Lung (tissue), 12 donors: ENCODE measurements around the gene DOK7. TPM values are rescaled to one million over a fixed set of nuclear protein-coding genes. Genes with fewer than 3 reads are reported as not detected.

Experiments used
- ATAC-seq: fragments of 200-7000 bp; cut with Tn5 transposase; one replicate; pipeline ENCODE4 v1.9.1; 2020; ENCODE audit warnings: moderate number of reproducible peaks; ENCODE audit not compliant: insufficient read depth, low FRiP score
- DNase-seq, 3 donors: peaks; one replicate each; pipeline ENCODE4 v3.0.0-alpha.2; 2013 to 2017
- H3K27ac ChIP-seq, 2 donors: one replicate each; pipeline ENCODE4 v1.5.1; 2013; ENCODE audit warnings: mild to moderate bottlenecking in 2 of 2, moderate library complexity in 2 of 2, control low read depth in 1 of 2, inconsistent platforms in 1 of 2, low read depth in 1 of 2, low read length in 1 of 2
- H3K27me3 ChIP-seq, 3 donors: one replicate each; pipeline ENCODE4 v1.5.1; 2013; ENCODE audit warnings: low read length in 2 of 3; ENCODE audit not compliant: control insufficient read depth in 3 of 3, insufficient read depth in 3 of 3
- H3K36me3 ChIP-seq, 4 donors: one replicate each; pipeline ENCODE4 v1.5.1; 2013; ENCODE audit warnings: low read length in 4 of 4, mild to moderate bottlenecking in 1 of 4, moderate library complexity in 1 of 4; ENCODE audit not compliant: control insufficient read depth in 4 of 4, insufficient read depth in 4 of 4
- H3K4me1 ChIP-seq, 5 donors: one replicate each; pipeline ENCODE4 v1.5.1; 2013; ENCODE audit warnings: low read length in 5 of 5, mild to moderate bottlenecking in 2 of 5, moderate library complexity in 1 of 5; ENCODE audit not compliant: control insufficient read depth in 5 of 5, insufficient read depth in 5 of 5
- H3K4me3 ChIP-seq: one replicate; pipeline ENCODE4 v1.5.1; 2013; ENCODE audit warnings: mild to moderate bottlenecking, control low read depth, moderate library complexity
- H3K9ac ChIP-seq, 2 donors: one replicate each; pipeline ENCODE4 v1.5.1; 2013; ENCODE audit warnings: low read length in 2 of 2, control low read depth in 1 of 2; ENCODE audit not compliant: insufficient read depth in 1 of 2
- H3K9me3 ChIP-seq, 4 donors: one replicate each; pipeline ENCODE4 v1.5.1; 2013; ENCODE audit warnings: low read length in 3 of 4, mild to moderate bottlenecking in 1 of 4, moderate library complexity in 1 of 4; ENCODE audit not compliant: control insufficient read depth in 4 of 4, insufficient read depth in 3 of 4
- WGBS, 2 donors: extraction: QIAGEN DNeasy Blood & Tissue Kit; methylation state at CpG; one replicate each; pipeline ENCODE4 v1.1.7; 2013; 5-methylcytosine and 5-hydroxymethylcytosine counted together
- polyA plus RNA-seq, 2 donors: library from polyadenylated mRNA; stranded (reverse); fragments of 200-250 nt; gene quantifications; one replicate each; pipeline ENCODE4 v1.2.1, GENCODE V29; 2013
- total RNA-seq, 2 donors: library from RNA; depleted of rRNA in 1 of 2; stranded (reverse); fragments of >200 nt in 1 of 2; gene quantifications; one replicate each; pipeline ENCODE4 v1.2.1, GENCODE V29; 2014 to 2021
- TF ChIP-seq, protein P1 (sequence below): IDR thresholded peaks from 2 replicates; pipeline ENCODE4 v1.5.1; 2012; ENCODE audit warnings: mild to moderate bottlenecking; ENCODE audit errors: control extremely low read depth, extremely low read depth
- donor health status: control.
- donor health status: control.
- donor health status: Bipolar disorder and iron deficiency.
- donor health status: healthy.
- donor health status: DM: yes; HTN: yes; CAD: no.

The DOK7 gene
- total and polyA plus RNA-seq, 4 donors: 0.53 to 2.7 (median 1.4) TPM

DNA sequence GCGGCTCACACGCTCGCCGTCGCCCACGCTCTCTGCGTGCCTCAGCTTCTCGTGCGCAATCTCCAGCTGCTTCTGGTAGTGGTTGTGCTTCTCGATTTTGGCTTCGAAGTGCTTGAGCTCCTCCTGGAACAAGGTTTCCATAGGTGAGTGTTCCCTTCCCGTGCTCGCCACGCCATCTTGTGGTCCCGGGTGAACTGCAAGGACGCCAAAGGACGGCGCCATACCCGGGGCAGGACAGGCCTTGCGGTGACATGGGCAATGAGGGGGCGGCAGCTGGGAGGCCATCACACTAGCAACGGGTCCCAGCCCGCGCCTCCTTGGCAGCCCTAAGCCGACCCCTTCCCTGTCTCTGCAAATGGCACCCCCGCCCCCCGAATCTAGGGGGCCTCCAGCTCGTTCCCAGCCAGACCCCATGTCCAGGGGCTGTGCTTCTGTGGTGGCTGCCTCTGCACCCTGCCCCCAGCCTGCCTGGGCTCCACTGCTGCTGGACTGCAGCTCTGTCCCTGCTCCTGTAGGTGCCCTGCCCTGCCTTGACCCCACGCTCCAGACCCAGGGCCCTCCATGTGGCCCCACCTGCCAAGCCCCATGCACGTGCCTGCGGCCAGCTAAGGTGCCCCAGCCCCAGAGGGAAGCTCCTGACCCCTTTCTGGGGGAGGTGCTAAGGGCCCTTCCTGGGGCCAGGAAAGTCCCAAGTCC, 51.8 kb downstream of the DOK7 start:
- H3K9me3 ChIP-seq: peaks cover 0 to 4% (median 0%) of the 10 kb centered on the region in 4 donors
- H3K27me3 ChIP-seq: no peaks in the 10 kb centered on the region
- TF ChIP-seq, protein P1, sequence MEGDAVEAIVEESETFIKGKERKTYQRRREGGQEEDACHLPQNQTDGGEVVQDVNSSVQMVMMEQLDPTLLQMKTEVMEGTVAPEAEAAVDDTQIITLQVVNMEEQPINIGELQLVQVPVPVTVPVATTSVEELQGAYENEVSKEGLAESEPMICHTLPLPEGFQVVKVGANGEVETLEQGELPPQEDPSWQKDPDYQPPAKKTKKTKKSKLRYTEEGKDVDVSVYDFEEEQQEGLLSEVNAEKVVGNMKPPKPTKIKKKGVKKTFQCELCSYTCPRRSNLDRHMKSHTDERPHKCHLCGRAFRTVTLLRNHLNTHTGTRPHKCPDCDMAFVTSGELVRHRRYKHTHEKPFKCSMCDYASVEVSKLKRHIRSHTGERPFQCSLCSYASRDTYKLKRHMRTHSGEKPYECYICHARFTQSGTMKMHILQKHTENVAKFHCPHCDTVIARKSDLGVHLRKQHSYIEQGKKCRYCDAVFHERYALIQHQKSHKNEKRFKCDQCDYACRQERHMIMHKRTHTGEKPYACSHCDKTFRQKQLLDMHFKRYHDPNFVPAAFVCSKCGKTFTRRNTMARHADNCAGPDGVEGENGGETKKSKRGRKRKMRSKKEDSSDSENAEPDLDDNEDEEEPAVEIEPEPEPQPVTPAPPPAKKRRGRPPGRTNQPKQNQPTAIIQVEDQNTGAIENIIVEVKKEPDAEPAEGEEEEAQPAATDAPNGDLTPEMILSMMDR: no peak
- H3K27ac ChIP-seq: no peak overlapping the region
- peaks cover 20 to 91% (median 38%) of the 10 kb centered on the region in 4 donors for H3K36me3 ChIP-seq
- DNase-seq (no peak), ATAC-seq (no peak)
- H3K4me1 ChIP-seq: no peaks in the 10 kb centered on the region
- no peak overlapping the region for H3K9ac ChIP-seq
- no peak overlapping the region for H3K4me3 ChIP-seq
- 90 to 92% methylated on average over 28 to 31 of the region's 31 CpGs for WGBS, 2 donors

DNA sequence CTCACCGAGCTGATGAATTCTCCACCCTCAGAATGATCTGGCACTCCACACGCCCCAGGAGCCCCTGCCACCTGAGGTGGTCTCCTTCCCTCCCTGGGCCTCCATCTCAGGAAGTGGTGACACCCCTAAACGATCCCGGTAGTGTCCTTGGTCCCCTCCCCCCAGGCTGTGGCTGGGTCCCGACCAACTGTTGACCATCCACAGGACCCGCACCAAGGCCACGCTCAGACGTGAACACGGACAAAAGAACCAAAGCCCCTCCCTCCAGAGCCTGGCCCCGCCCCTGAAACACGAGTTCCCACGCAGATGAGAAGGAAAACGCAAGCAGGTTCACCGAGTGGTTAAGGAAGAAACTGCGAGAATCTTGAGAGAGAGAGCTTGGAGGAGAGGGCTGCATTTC, 52.5 kb downstream of the DOK7 start:
- Histone ChIP-seq H3K9ac (no peak overlapping the region), H3K27ac (no peak overlapping the region), H3K4me3 (no peak overlapping the region), H3K4me1 (no peaks in the 10 kb centered on the region), H3K9me3 (peaks cover 0 to 4% (median 0%) of the 10 kb centered on the region in 4 donors), H3K27me3 (no peaks in the 10 kb centered on the region), H3K36me3 (peaks cover 15 to 93% (median 40%) of the 10 kb centered on the region in 4 donors)
- TF ChIP-seq, protein P1: no peak
- ATAC-seq (no peak), DNase-seq (no peak)
- WGBS, 2 donors: 78 to 85% methylated on average over 15 of the region's 15 CpGs

DNA sequence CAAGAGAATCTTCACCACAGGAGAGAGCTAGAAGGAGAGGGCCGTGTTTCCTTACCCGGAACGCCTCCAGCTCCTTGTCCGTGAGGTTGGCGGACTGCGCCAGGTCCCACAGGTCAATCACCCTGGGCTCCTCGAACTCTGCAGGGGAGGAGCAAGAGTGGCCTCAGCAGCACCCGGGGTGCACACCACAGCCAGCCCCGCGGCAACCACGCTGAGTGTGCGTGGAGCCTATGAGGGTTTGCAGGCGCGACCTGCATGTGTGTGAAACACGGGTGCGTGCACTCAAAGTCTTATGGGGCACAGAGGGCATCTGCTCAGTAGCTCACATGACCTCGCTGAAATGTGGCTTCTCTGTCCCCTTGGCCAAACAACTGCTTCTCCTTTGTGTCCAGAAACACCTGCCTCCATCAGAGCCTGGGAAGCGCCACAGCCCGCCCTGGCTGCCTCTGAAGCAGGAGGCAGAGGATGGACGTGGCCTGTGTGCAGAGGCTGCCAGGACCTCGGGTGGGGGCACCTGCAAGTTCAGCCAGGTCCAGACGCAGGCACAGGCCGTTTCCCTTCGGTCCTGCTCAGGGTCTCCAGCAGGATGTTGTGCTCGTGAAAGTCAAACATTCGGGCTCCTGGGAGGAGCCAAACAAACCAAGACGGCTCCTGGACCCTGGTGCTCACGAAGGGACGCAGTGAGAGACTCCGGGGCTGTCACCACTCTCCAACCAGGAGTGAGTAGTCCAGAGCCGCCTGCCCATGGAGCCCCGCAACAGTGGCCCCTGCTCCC, 53.1 kb downstream of the DOK7 start:
- Histone ChIP-seq H3K36me3 (peaks cover 10 to 94% (median 38%) of the 10 kb centered on the region in 4 donors), H3K9me3 (peaks cover 0 to 4% (median 0%) of the 10 kb centered on the region in 4 donors), H3K4me1 (no peaks in the 10 kb centered on the region), H3K9ac (no peak overlapping the region), H3K4me3 (no peak overlapping the region), H3K27ac (no peak overlapping the region), H3K27me3 (no peaks in the 10 kb centered on the region)
- no peak for ATAC-seq
- TF ChIP-seq, protein P1: no peak
- no peak for DNase-seq
- WGBS, 2 donors: 92 to 93% methylated on average over 32 of the region's 32 CpGs
